Panc1 (cell line): Measurements from ENCODE around the gene GNG4.

Source experiments
- POLR2AphosphoS5 ChIP-seq: IDR thresholded peaks from 2 replicates; pipeline ENCODE4 v1.6.1; 2012; ENCODE audit warnings: mild to moderate bottlenecking, low read depth, low read length, moderate library complexity
- TF ChIP-seq, protein P1 (sequence below): fragments of 450-650 bp; IDR thresholded peaks from 2 replicates; pipeline ENCODE4 v1.5.1; 2017; ENCODE audit warnings: mild to moderate bottlenecking

DNA sequence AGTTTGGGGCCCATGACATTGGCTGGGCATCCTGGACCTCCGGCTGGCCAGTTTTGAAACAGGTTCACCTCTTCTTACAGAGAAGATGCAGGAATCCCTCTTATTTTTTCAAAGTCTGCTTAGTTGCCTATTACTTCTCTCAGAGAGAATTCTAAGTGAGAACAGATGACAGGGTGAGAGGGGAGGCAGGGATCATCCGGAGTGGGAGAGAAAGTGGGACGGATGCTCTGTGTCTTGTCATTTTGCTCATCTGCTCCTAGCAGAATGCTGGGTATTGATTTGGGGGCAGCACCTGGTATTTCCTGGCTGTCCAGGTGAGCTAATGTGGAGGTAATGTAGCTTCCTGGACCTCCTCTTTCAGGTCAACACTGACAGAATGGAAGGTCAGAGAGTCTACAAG is 32.4 kb downstream of the GNG4 start:
- TF ChIP-seq, protein P1, sequence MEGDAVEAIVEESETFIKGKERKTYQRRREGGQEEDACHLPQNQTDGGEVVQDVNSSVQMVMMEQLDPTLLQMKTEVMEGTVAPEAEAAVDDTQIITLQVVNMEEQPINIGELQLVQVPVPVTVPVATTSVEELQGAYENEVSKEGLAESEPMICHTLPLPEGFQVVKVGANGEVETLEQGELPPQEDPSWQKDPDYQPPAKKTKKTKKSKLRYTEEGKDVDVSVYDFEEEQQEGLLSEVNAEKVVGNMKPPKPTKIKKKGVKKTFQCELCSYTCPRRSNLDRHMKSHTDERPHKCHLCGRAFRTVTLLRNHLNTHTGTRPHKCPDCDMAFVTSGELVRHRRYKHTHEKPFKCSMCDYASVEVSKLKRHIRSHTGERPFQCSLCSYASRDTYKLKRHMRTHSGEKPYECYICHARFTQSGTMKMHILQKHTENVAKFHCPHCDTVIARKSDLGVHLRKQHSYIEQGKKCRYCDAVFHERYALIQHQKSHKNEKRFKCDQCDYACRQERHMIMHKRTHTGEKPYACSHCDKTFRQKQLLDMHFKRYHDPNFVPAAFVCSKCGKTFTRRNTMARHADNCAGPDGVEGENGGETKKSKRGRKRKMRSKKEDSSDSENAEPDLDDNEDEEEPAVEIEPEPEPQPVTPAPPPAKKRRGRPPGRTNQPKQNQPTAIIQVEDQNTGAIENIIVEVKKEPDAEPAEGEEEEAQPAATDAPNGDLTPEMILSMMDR, result no peak
- no peak for TF ChIP-seq POLR2AphosphoS5
